Right renal cortex interstitium (tissue), 3 donors: ENCODE results near the gene FUNDC2. TPM values are rescaled to one million over a fixed set of nuclear protein-coding genes. Genes with fewer than 3 reads are reported as not detected.
A peak's percentile ranks its signal among the peaks of the same experiment; 100 is the strongest.
"Not testable (repeated sequence)": the region's sequence is repeated elsewhere in the genome, so short reads cannot be mapped to it uniquely, and the experiment has no call there.

Source experiments
- DNase-seq, 3 donors: peaks; one replicate each; pipeline ENCODE4 v3.0.0-alpha.2; 2013; ENCODE audit warnings: low read depth in 3 of 3, low spot score in 2 of 3
- polyA plus RNA-seq, 3 donors: library from polyadenylated mRNA; unstranded; fragments of 120-200 nt; gene quantifications; one replicate each; pipeline ENCODE4 v1.2.1, GENCODE V29; 2013; ENCODE audit not compliant: insufficient read length in 3 of 3

The FUNDC2 gene, protein sequence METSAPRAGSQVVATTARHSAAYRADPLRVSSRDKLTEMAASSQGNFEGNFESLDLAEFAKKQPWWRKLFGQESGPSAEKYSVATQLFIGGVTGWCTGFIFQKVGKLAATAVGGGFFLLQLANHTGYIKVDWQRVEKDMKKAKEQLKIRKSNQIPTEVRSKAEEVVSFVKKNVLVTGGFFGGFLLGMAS
- polyA plus RNA-seq: 100 to 1,000 TPM; 135 to 146 (median 137) TPM

DNA sequence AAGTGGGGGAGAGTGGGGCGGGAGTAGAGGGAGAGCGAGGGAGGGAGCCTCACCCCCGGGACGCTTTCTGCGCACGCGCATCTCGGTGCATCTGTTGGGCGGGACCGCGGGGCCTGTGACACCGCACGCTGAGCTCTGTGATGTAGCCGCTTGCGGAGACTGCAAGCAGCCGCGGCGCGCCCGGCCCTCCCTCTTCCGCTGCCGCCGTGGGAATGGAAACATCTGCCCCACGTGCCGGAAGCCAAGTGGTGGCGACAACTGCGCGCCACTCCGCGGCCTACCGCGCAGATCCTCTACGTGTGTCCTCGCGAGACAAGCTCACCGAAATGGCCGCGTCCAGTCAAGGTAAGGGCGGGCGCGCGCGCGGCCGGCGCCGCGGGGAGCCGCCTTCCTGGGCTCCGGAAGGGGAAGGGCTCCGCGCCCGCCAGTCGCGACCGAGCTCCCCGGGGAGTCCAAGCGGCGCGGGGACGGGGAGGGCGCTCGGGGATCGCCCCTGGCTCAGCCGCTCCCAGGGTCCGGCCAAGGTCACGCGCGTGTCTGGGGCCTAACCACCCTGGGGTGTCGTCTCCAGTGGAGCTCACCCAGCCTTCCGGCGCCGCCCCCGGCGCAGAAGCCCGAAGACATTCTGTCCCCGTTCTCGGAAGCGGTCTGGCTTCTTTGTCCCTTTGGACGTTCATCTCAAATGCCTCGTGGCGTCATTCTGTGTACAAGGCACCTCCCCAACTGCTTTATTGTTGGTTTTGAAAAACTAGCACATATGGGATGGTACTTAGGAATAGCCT is at the start of gene FUNDC2:
TSS of gene FUNDC2 (plus strand) at position 118 of the 782 bp plus-strand sequence. CDS start at position 213, 95 bp downstream.
- peak; percentile 48 to 79 (median 76) for DNase-seq

DNA sequence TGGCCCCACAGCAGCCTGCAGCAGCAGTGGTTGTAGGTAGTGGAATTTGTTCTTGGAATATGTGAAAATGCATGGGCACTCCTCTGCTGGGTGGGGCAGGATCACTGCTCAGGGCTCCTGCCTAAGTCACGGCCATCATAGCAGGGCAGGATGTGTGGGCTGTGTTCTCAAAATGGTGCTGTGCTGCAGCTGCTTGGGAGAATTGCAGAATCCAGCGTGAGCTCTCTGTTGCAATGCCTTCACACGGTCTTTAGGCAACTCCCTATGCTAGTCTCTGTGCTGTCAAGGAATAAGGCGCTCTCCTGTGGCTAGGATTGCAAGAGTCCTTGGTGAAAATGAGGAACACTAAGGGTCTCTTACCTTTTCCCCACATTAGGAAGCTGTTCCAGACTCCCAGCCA is 47.0 kb upstream of the FUNDC2 start:
- no peak for DNase-seq

- DNase-seq: peak in 2 of 3 donors; percentile 12 to 29
These were observed 46.1 kb upstream of the FUNDC2 start for GRCh38 chrX:154980330-154981115.

DNA sequence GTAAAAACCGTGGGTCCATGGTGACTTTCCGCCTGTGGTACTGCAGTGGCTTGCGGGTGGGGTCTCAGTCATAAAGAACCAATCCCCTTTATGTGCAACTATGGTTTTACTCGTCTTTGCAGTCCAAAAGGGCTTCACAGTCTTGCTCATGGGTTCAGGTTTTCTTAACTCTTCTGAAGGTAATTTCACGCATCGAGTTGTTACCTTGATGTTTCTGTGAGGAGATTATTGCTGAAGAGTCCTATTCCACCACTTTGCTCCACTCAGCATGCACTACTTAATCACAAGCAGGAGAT is 45.6 kb upstream of the FUNDC2 start:
- peak in 1 of 3 donors; percentile 0 for DNase-seq

DNA sequence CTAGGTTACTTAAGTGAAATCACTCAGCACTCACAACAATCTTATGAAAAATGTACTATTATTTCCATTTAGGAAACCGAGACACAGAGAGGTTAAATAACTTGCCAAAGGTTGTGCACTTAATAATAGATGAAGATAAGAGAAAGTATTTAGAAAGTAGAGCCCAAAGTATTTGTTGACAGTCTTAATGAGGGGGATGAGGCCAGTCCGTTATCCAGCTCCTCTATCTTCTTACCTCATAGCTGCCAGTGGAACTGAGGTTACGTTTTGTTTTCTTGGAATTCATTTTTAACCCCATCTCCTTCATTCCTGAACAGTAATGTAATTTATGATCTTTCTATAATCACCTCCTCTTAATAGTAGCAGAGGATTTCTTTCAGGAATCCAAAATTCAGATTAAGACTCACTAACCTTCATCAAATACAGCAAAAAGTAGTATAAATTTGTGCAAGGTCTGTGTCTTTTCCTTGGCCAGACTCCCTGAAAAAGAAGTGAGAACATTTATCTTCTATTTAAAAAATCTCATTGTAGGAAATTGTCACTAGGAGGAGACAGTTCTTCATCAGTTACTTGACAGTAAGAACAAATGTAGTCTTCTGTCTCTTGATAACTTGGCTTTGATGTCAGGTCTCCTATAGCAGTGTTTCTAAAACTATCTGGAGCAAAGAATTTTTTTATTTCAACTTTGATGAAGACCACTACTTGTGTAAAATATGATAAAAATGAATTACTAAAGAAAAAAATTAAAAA is 39.6 kb upstream of the FUNDC2 start:
- no peak for DNase-seq

GRCh38 chrX:154987940-154988339 is 38.7 kb upstream of the FUNDC2 start:
- DNase-seq: no peak

DNA sequence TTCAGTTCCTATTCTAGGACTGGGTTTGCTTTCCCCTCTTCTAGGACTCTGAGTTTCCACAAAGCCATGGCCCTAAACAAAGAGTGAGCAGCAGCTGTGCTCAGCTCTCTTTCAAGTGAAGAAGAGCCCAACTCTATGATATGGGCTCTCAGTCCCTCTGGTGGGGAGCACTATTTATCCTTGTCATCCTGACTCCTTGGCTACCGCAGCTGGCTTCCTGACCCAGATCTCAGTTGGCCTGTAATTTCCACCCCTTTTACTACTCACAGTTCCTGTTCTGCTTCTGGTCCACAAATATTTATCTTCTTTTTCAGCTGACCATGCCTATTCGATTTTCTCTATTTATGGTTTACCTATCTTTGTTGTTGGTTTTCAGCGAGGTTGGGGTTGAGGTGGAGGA is 37.9 kb upstream of the FUNDC2 start:
- no peak for DNase-seq

DNA sequence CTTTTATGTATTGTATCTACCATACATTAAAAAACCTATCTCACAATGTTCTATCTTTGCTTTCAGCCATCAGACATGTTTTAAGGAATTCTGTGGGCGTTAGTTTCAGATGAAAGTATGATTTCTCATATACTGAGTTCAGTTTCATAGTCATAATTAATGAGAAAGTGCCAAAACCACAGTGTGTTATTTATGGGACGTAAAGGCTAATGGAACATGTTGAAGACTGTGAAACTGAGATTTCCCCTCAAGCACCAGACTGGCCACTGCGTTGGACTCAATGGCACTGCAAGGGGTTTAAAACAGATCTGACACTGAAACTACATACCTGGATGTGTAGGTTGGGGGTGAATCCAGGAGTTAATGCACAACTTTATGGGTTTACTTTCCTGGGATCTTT is 36.1 kb upstream of the FUNDC2 start:
- DNase-seq: no peak

GRCh38 chrX:154991039-154991438 is 35.6 kb upstream of the FUNDC2 start:
- DNase-seq: no peak

DNA sequence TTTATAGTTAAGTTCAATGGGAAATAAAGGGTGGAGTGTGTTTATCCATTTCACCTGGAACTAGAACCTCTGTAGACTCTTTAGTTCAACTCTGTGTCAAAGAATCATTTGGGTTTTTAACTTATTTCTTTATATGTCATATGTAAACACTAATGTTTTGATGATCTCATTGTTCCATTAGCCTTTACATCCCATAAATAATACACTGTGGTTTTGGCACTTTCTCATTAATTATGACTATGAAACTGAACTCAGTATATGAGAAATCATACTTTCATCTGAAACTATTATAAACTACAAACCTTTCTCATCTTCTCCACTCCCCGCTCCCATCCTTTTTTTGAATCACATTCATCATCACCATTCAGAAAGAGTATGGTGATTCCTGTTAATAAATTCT is 35.2 kb upstream of the FUNDC2 start:
- DNase-seq: no peak

- no peak for DNase-seq
These were observed 28.3 kb upstream of the FUNDC2 start for GRCh38 chrX:154998204-154998880.

DNA sequence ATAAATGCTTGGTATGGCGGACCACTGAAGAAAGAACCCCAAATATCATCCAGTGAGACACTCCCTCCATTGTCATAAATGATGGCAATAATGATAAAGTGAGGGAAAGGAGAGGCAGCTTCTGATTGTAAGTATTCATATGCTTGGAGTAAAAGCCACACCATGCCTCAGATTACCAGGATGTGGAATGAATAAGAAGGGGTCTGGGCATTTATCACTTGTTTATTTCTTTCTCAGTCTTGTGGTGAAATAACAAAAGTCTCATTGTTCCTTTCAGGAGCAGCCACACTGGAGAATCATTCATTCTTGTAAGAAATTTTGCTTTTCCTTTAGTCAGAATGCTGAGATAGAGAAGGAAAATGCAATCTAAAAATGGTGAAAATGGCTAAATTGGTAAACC is 25.8 kb upstream of the FUNDC2 start:
- DNase-seq: no peak

DNA sequence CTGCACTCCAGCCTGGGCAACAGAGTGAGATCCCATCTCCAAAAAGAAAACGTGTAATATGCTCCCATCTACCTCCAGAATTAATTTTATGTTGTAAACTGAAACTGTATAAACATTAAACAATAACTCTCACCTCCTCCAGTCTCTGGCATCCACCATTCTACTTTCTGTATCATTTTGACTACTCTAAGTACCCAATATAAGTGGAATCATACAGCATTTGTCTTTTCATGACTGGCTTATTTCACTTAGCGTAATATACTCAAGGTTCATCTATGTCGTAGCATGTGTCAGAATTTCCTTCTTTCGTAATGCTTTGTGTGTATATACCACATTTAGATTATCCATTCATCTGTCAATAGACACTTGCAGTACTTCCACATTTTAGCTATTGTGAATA is 24.8 kb upstream of the FUNDC2 start:
- no peak for DNase-seq

DNA sequence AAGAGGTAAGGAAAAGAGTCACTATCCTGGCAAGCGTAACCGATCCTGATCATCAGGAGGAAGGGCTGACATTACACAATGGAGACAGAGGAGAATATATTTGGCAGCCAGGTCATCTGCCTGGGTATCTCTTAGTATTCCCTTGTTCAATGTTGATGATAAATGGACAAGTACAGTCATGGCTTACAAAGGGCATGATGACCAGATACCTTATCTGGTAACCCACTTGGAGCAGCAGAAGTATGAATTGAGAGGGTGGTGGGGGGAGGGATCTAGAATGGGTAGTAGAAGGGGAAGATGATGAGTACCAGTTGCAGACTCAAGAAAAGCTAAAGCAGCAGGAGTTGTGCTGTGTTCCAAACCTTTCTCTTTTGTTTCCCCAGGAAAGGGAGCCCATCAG is 21.5 kb upstream of the FUNDC2 start:
- DNase-seq: no peak

- not testable (repeated sequence) for DNase-seq
These were observed 20.3 kb upstream of the FUNDC2 start for GRCh38 chrX:155006379-155006778.

GRCh38 chrX:155006913-155007671 is 19.6 kb upstream of the FUNDC2 start:
- DNase-seq: not testable (repeated sequence)

- DNase-seq: not testable (repeated sequence)
These were observed 18.1 kb upstream of the FUNDC2 start for GRCh38 chrX:155008578-155008977.

- DNase-seq: no peak
These were observed 16.6 kb upstream of the FUNDC2 start for GRCh38 chrX:155009994-155010472.

GRCh38 chrX:155020591-155020990 is 6.1 kb upstream of the FUNDC2 start:
- no peak for DNase-seq
